Ramos (cell line): ENCODE results near the gene EXOSC3.

ENCODE experiments used
- in situ Hi-C: fragments of 300-500 bp; cut with MboI; formaldehyde crosslinking; loops from one replicate; pipeline ENCODE4 v1.14.3; 2022; ENCODE audit warnings: low sequenced_read_pairs; ENCODE audit not compliant: unreplicated experiment

The EXOSC3 gene

DNA sequence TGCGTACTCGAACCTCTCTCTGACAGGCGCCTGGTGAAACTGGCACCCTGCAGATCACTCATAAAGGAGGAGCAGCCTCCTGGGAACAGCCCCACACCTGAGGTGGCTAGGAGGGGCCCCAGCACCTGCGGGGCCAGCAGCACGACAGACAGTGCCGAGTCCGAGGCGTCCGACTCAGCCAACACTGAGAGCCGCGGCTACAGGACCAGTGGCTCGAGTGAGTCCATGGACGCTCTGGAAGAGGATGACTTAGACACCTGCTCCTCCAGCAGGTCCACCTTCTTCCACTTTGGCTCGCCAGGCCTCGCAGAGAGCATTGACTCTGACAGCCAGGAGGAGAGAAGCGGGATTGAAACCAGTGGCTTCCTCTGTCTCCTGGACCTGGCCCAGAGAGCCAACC is 44.7 kb downstream of the EXOSC3 start:
- in situ Hi-C loops: no loop called here

DNA sequence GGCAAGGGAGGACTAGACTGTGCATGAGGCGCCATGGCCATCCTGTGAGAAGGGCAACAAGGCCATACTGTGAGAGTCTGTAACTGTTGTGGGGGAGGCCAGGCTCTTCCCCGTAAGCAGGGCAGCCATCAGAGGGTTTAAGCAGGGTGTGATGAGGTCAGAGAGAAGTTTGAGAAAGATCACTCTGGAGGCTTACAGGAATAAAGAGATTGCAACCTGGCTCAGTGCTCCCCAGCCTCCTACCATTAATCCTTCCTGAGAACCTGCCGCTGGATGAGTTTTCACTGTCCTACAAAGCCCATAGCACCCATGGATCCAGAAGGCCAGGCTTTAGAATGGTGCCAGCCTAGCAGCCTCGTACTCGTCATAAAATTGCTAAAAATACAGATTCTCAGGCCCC is 45.6 kb downstream of the EXOSC3 start:
- in situ Hi-C loops: no loop called here

DNA sequence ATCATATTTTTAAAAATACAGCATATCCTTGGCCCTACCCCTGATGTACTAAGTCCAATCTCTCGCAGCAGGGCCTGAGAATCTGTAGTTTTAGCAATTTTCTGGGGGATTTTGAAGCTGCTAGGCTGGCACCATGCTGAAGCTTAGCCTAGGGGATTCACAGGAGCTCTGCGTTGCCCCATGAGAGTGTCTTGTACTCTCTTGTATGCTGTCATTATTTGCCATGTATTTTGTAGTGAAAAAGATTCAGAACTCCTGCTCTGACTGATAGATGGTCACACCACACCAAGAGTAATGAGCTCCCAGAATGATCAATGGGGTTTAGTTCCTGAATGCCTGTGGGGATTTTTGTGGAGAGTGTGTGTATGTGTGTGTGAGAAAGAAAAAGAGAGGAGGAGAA is 51.9 kb downstream of the EXOSC3 start:
- in situ Hi-C loops: no loop called here

DNA sequence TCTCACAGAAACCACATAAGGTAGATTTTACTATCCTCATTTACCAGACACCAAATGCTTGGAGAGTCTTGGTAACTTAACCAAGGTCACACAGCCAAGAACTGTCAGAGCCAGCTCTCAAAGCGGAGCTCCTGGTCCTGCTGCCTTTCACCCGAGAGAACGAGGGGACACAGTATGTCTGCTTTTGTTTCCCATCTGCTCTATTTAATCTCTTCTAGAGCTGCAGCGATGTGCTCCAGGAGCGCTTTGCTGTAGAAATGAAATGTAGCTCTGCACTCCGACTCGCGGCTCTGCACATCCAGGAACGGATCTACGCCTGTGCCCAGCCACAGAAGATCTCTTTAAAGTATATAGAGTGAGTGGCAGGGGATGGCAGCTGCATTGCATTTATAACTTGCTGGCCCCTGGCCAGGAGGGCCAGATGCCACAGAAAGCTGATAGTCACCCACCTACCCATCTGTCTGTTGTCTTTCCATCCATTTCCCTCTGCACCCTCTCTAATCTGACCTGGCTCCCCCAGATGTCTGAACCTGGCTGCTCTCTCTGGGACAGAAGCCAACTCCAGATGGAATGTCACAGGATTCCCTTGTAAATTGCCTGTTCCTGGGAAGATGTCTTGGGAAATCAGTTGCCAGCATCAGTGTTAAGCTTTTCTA is 52.6 kb downstream of the EXOSC3 start:
- in situ Hi-C loops: no loop called here

DNA sequence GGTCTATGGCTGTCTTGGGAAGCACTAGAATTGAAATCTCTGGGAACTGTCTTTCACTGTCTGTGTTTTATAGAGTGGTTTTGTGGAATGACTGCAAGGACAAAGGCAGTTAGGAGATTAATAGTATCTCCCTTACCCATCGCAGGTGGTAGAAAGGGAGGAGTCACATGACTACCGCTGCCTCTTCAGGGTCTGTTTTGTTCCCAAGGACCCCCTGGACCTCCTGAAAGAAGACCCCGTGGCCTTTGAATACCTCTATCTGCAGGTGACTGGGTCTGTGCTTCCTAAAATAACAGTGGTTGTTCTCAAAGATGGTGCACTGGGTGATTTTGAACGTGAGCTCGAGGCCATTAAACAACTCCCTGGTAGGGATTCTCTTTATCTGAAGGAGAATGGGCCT is 54.0 kb downstream of the EXOSC3 start:
- in situ Hi-C loops: no loop called here

DNA sequence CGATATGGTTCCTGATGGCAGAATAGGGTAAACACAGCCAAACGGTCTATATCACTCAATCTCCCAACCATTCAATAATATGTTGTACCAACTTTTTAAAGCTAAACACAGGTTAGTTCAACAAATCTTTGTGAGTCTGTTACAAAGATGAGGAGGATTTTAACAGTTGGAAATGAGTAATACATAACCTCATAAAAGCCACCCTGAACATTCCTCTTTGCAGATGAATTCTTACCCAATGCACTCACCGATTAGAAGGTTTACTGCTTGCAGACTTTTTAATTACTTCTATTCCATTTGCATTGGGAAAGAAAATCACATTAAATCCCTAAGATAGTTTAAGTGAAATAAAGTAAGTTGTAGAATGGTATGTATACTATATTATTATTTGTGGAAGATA is 54.6 kb downstream of the EXOSC3 start:
- in situ Hi-C loops: no loop called here
